HT1080 (cell line): Measurements from ENCODE around the gene ARL8A. TPM values are rescaled to one million over a fixed set of nuclear protein-coding genes. Genes with fewer than 3 reads are reported as not detected.
"Not testable (repeated sequence)": the region's sequence is repeated elsewhere in the genome, so short reads cannot be mapped to it uniquely, and the experiment has no call there.

Source experiments
- DNase-seq: peaks from one replicate; pipeline ENCODE4 v3.0.0-alpha.2; 2015; ENCODE audit warnings: low read depth
- total RNA-seq: library from RNA; depleted of rRNA; stranded (reverse); fragments of >200 nt; shearing (Covaris generic); gene quantifications from 2 replicates; pipeline ENCODE4 v1.2.3, GENCODE V29; 2014

ARL8A gene
- total RNA-seq, 1 experiment from 2014 or later = 12.9 TPM

DNA sequence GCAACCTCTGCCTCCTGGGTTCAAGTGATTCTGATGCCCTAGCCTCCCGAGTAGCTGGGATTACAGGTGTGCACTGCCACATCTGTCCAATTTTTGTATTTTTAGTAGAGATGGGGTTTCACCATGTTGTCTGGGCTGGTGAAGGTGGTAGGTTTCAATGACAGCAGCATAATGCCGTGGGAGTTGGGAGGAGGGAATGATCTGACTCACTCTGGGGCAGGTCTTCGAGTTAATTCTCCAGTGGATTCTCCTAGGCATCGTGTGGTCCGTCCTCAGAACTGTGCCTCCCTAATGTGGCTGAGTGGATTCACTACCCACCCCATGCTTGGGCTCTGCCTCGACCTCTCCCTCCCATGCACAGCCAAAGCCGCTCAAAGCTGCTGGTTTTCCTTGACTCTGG is 23.5 kb downstream of the ARL8A start:
- DNase-seq = no peak

DNA sequence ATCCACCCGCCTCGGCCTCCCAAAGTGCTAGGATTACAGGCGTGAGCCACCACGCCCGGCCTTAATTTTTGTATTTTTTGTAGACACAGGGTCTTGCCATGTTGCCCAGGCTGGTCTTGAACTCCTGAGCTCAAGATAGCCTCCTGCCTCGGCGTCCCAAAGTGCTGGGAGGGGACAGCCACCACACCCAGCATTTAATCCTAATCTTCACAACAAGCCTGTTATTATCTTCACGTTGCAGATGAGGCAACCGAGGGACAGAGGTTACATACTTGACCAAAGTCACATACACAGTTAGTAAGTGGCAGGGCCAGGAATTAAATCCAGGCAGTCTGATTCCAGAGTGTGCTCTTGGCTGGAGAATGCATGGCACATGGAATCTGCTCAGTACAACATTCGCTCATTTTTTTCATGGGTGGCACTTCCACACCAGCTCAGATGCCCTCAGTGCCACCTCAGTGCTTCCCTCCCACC is 26.6 kb downstream of the ARL8A start:
- no peak for DNase-seq

DNA sequence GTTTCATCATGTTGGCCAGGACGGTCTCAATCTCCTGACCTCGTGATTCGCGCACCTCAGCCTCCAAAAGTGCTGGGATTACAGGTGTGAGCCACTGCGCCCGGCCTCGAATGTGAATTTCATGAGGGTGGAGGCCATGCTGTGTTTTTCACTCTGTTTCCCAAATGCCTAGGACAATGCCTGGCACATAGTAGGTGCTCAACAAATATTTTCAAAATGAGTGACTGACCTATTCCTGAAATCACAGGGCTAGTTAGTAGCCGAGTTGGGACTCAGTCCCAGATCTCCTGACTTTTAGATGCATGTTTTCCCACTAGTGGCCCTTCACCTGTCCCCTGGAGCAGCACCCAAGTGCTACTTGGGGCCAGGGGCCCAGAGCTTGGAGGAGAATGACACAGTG is 28.2 kb downstream of the ARL8A start:
- DNase-seq = no peak

DNA sequence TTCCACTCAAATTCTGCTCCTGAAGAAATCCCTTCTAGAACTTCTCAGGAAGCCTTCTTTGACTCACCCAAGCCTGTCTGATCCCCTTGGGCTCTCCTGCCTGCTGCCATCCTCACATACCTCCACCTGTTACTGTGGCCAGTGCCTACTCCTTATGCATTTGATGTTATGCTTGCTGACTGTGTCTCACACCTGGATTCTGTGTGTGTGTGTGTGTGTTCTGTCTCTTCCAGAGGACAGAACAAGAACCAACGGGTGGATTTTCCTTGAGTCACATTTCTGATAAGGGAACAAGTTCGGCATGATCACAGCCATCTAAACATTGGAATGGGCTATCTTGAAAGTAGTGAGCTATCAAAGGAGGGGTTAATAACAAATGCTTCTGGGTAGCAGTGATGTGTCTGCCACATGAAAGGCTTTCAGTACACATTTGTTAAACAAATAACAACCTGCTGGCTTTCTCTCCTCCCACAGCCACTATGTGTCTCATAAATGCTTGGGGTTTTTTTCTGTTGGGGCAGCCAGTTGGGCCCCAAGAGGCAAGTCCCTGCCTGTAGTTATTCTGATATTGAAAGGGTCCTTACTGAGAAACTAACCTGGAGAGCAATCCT is 30.7 kb downstream of the ARL8A start:
- DNase-seq = no peak

DNA sequence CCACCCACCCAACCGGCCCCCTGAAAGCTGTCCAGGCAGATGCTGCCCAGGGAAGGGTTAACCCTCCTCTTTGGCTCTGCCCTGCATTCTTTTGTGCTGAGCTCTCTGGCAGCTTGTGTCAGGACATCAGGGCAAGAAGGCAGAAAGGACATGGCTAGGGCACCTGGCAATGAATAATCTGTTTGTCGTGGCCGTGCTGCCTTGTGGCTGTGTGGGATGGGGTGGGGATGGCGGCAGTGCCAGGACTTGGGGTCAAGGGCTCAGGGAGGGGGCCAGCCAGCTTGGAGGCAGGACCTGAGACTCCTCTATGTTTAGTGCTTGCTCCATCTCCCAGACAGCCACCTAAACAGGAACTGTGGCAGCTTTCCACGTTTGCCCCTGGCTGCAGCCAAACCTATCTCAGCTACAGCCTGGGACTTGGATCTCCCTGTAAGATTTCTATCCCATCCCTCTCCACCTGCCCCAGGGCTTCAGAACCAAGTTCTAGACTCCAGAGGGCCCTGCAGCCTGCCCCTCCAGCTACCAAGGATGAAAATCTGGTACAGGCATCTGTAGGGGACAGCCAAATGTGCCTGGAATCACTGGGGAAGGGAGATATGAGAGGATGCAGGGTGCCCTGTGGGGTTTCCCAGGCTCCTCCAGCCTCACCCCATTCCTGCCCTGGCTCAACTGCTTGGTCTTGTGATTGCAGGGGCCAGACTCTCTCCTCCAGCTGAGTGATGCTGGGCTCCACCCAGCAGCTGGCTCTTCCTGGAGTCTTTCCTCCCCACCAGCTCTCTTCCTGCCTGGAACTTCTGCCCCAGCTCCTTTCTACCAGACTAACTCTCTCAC is 31.5 kb downstream of the ARL8A start:
- no peak for DNase-seq

DNA sequence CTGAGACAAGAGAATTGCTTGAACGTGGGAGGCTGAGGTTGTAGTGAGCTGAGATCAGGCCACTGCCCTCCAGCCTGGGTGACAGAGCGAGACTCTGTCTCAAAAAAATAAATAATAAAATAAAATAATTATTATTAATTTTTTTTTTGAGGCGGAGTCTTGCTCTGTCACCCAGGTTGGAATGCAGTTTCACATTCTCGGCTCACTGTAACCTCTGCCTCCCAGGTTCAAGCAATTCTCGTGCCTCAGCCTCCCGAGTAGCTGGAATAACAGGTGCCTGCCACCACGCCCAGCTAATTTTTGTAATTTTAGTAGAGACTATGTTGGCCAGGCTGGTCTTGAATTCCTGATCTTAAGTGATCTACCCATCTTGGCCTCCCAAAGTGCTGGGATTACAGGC is 32.9 kb downstream of the ARL8A start:
- DNase-seq = not testable (repeated sequence)

DNA sequence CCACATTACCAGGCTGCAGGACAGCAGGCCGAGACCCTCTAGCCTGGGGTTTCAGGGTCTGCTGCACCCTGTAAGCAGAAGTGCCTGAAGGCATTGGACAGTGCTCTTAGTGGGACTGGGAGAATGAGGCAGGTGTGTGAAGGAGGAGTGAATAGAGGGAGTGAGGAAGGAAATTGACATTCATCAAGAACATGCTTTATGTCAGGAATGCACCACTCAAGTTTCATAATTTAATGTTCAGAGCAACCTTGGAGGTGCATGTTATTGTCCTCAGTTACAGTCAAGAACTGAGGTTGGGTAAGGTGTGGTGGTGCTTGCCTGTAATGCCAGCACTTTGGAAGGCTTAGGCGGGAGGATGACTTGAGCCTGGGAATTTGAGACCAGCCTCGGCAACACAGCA is 33.6 kb downstream of the ARL8A start:
- DNase-seq = no peak

DNA sequence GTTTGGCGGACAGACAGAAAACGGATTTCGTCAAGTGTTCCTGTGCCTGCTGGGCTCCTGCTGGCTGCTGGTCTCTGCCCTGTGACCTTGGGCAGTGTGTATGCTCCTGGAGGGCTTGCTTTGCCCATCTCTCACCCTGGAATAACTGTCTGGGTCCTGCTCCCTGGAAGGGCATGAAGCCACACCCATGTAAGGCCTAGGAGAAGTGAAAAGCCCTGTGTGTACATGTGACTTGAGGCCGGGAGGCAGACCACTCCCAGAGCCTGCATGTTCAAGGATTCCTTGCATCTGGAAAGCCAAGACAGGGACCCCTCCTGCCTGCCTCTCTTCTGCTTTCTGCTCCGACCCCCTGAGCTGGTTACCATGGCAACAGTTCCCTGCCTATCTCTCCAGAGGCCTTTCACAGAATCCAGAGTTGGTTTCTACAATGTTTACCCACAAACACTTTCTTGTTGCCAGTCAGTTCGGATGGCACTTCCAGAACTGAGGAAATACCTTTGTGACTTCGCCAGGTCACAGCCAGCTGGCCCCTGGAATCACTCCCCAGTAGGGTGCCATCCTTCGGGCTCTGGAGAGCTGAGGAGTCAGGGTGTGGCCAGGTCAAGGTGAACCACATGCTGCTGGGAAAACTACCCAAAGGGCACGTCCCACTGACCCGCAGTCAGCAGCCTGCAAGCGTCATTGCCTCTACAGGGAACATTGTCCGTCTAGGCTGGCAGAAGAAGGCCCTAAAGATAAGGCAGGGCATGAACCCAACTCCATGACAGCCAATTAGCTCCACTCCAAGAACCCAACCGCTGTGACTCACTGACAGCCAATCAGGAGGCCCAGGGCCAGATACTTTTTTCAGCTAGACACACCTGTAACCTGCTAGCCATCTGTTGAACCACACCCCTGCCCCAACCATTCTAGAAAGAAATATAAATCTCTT is 36.5 kb downstream of the ARL8A start:
- DNase-seq = no peak

DNA sequence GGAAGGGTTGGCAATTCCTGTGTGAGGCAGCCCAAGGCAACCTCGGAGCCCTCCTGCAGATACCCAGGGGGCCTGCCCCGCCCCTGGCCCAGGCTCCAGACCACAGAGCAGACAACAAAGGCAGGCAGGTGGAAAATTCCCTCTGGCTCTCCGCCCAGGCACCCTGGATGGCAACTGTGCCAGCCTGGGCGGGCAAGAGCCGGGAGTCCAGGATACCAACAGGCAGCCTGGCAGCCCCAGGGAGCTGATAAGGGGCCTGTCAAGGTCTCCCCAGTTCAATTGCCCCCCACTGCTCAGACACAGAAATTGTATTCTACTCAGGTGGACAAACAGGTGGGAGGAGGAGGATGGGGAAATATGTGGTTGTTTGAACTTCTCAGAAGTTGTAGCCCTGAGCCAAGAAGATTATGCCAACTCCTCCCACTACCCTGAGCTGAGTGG is 37.2 kb downstream of the ARL8A start:
- DNase-seq = no peak

DNA sequence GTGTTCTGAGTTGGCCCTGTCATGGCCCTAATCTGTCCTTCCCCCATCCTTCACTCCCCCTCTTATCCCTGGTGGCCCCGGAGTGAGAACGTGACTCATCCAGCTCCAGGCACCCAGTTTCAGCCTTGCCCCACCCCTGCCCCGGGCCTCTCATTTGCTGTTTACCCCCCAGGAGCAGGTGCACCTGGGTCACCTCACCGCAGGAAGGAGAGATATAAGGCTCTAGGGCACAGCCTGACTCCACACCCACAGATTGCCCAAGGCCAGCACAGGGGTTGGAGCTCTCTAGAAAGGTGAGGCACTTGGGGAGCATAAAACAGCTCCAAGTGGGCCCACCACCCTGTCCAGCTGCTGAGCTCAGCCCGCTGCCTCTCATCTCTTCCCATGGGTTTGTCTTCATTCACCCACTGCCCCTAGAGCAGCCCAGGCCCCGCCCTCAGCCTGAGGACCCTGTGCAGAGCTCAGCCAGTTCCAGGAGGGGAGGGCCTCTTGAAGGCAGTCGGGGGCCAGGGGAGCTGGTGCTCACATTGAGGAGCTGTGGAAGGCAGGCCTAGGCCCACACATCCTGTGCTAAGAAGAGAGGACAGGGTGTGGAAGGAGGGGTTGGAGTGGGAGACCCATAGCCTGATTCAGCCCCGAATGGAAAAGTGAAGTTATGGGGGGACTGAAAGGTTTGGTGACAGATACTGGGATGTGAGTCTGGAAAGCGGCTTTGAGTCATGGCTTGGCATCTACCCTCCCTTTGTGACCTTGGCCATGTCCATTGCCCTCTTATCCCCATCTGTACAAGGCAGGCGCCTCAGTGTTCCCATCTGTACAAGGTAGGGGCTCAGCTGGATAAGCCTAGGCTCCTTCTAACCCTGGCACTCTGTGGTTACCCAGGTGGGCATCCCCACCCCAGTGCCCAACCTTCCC is 37.9 kb downstream of the ARL8A start:
- DNase-seq = no peak

DNA sequence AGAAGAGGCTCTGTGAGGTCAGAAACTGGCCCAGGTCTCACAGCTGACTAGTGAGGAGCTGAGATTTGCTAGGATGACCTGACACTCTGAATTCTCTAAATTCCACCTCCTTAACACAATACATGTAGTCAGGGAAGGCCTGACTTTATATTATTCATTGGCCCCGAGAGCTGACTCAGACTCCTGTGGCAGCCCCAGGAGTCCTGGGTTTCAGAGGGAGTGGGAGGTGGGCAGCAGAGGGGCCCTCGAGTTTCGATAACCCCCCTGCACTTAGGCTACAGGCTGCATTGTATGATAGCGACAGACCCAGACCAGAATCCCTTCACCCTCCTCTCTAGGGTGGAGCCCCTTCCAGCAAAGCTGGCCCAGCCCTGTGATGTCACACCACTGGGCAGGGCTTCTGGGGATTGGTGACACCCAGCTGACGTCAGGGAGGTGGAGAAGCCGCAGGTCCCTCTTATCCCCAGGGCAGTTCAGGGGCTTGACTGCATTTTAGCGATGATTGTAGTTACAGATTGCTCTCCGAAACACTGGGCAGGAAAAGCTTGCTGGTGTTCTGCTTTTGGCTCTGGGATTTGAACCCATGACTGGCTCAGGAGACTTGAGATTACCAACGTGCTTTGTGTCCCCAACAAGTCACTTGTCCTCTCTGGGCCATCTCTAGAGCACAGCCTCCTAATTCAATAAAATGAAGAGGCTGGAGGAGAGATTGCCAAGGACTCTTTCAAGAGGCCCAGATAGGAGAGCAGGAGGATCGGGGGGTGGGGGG is 38.8 kb downstream of the ARL8A start:
- DNase-seq = peak; percentile 32

DNA sequence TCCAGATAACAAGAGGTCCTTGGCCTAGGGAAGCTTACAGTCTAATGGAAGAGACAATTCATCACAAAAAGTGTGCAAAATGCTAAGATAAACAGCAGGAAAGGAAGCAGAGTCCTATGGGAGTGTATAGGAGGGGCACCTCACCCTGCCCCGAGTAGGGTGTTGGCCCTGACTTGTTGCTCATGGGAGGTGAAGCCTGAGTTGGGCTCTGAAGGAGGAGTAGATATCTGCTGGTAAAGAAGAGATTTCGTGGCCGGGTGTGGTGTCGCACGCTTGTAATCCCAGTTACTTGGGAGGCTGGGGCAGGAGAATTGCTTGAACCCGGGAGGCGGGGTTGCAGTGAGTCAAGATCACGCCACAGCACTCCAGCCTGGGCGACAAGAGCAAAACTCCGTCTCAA is 40.5 kb downstream of the ARL8A start:
- DNase-seq = no peak

DNA sequence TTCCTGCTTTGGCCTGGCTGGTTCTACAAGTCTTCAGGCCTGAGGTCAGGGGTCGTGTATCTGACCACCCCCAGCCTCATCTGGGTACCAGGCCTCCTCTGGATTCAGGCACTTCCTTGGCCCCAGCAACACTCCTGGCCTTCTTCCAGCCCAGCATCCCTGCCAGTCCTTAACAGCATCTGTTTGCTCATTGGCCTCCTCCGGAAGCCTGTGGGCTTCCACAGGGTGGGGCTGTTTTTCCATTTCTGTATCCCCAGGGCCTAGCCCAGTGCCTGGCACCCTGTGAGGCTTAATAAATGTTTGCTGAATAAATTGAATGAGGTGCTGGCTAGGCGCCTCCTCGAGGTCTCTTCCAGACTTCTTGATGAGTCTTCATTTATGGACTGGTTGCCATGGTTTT is 43.4 kb downstream of the ARL8A start:
- no peak for DNase-seq

DNA sequence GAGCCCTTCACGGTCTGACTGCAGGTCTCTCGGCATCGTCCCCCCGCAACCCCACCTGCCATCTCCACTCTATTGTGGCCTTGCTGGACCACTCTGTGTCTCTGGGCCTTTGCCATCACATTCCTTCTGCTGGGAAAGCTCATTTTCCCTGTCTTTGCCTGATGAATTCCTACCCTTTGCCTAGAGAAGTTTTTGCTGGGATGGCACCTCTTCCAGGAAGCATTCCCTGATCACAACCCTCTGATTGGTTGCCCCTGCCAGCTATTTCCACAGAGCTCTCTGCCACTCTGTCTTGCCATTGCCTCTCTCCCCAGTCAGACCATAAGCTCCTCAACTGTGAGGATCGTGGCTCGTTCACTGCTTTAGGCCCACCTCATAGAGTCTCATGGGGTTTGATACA is 50.7 kb downstream of the ARL8A start:
- DNase-seq = no peak

DNA sequence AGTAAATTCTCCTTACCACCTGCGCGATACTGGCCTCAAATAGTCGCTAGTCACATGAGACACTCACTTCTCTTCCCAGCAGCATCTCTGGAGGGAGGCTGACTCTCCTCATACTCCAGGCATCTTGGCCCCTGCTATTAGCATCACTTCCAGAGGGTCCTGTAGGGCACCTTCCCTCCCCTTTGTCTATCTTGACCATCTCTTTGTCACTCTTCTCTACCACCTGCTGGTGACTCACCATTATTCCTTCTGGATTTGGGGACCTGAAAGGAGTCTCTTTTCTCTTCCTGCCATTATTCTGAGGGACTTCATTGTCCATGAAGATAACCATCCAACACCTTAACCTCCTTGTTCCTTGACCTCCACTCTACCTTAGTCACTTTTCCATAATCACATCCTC is 53.5 kb downstream of the ARL8A start:
- no peak for DNase-seq

DNA sequence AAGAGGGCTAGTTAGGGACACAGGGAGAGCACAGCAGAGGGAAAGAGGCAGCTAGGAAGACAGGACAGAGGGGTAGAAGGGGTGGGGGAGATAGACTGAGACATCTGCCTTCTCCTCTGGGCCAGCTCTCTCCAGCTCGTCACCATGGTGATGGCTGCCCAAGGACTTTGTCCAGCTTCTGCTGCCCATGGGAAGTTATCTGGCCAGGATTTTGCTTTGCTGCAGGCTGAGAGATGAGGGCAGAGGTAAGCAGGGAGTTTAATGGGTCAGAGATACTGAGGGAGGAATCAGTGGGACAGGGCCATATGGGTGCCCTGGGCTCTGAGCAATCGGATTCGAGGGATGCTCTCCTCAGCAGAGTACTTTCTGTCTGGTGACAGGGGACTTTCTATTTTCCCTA is 56.3 kb downstream of the ARL8A start:
- no peak for DNase-seq

DNA sequence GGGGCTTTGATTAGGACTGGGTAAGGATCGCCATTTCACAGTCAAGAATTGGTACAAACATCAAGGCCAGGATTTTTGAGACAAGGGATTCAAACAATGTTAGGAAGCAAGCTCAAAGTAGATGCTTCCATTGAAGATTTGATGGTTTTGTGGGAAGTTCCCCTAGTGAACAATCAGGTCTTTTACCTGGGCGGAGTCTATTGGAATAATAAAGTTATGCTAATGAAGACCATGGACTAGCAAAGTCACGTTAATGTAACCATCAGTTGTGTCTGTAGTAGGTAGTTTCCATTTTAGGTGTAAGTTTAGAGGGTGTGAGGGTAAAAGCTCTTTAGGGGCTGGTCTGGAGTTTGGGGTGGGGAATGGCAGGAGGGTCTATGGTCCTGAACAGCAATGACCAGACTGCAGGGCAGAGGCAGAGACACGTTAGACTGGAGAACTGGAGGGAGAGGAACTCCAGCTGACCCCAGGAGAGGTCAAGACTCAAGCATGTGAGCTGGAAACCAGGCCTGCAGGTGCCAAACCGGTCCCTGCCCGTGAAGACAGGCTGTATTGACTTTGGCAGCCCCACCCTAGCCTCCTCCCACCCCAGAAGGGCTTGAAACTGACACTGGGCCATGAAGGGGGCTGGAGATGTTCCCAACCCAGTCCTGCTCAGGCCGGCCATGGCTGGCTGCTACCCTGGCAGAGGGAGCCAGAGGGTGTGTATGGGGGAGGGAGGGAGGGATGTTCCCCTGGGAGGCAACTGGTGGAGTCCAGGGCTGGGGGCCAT is 57.8 kb downstream of the ARL8A start:
- DNase-seq = no peak

DNA sequence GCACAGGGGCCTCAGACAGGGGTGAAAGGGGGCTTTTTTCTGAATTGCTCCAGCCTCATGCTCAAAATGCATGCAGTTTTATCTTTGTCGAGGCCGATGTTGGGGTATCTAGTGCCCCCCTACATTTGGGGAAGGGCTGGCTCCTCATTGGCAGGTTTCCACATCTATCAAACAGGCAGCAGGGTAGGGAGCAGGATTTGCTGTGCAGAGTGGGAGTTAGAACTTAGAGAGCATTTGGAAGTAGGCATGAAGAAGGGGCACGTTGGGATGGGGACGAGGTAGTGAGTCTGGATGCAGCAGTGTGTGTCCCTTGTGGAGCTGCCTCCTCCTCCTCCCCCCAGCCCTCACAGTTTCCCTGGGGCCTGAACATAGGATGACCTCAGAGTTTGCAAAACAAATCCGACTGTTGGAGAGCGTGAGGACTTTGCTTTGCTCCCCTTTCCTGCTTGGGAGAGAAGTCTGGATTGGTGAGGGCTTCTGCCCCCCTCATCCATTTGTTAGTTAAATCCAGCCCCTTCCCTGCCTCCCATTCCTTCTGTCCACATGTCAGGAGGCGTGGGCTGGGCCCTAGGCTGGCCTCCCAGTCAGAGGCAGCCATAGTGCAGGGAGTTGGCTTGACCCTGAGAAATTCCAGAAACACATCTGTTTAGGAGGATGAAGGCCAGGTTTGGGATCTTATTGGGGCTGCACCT is 58.7 kb downstream of the ARL8A start:
- DNase-seq = no peak
